GM21528 (cell line): ENCODE measurements around the gene ZNF777.
"Not testable (repeated sequence)": the region's sequence is repeated elsewhere in the genome, so short reads cannot be mapped to it uniquely, and the experiment has no call there.

Experiments used
- ATAC-seq: cut with Tn5 transposase; IDR thresholded peaks from one replicate; pipeline ENCODE4 v1.9.1; 2021; ENCODE audit warnings: mild to moderate bottlenecking, moderate library complexity; ENCODE audit not compliant: unreplicated experiment, low FRiP score

Gene ZNF777

DNA sequence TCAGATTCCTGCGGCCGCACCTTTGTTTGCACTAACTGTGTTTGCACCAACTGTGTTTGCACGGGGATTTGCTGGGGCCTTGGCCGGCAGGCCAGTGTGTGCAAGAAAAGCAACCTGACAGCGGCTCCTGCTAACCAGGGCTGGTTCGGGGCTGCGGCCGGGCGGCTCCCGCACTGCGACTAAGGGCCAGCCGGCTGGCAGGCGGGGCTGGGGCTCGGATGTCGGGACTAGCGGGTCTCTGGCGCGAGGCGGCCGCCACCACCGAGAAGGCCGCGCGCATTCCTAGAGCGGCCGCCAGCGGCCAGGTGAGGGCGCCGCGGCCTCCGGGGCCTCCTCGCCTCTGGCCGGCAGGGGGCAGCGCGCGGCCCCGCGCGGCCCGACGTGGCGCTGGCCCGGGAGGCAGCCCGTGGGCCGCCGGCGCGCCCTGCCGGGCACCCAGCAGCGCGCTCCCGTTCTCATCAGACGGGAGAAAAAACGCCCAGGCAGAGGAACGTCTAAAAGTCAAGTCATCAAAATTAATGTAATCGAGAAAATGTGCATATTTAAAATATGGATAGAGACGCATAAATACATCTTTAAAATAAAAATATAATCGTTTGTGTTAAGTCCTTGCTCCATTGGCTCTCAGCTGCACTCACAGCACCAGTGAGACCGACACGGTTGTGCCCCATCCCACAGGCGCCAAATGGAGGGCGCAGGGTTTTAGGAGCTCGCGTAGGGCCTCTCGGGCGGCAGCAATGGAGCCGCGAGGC is 38.5 kb downstream of the ZNF777 start:
- ATAC-seq: peak; percentile 96

DNA sequence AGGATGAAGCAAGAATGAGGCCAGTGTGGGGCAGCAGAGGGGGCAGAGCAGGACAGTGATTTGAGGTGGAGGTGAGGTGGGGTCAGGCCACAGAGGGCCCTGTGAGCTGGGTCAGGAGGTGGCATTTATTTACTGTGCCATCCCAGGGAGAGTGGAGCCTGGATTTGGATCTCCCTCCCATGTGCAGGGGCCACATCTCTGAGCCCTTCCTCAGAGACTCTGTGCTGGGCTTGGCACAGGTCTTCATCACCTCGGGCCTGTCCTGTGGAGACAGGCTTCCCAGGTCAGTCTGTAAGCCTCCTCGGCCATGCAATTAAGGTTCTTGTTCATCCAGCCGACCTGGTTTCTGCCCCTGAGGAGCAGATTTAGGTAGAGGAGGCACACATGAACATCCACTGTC is 40.9 kb downstream of the ZNF777 start:
- no peak for ATAC-seq

DNA sequence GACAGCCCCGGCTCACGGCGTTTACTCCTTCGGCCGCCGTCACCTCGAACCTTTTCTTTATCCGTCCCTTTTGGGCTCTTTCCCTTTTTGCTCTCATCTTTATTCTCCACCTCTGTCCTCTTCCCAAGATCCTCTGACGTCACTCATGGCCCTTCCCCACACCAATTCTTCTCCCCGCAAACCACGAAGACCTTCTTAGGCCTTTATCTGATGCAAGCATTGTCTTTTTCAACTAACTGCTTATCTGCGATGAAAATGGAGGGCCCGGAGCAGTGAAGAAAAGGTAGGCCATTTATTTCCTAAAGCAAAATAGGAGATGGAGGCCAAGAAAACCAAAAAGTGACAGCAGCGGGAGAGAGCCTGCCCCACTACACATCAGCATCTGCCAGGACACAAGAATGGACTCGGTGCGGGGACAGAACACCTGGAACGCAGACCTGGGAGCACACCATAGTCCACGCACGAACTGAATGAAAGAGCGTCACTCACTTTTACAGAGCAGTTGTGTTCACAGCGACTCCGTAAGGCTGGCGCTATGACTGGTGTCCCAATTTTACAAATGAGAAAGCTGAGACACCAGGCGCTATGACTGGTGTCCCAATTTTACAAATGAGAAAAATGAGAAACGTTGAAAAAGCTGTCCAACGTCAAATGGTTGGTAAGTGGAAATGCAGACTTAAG is 45.3 kb downstream of the ZNF777 start:
- no peak for ATAC-seq

DNA sequence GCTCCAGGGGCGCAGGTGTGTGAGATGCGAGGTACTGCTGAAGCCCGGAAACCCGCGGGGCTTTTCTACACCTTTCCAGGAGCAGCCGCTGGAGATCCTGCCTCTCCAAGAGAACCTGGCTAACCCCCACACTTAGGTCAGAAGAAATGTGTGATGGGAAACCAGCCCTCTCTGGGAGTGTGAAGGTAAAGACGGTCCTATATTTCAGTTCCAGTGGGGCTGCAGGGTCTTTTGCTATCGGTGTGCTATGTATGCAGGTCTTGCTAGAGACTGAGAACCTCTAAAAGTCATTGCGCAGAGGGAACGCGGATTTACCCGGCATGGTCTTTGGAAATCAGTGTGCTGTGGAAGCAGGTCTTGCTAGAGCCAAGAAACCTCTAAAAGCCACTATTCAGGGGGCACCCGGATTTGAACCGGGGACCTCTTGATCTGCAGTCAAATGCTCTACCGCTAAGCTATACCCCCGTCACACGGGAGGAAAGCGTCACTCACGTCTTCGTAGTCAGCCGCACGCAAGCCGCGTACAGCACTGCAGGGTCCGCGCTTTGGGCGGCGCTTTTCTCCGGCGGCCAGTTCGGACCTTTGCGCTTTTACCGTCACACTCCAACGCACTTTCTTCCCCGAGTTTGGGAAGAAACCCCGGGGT is 46.0 kb downstream of the ZNF777 start:
- no peak for ATAC-seq

DNA sequence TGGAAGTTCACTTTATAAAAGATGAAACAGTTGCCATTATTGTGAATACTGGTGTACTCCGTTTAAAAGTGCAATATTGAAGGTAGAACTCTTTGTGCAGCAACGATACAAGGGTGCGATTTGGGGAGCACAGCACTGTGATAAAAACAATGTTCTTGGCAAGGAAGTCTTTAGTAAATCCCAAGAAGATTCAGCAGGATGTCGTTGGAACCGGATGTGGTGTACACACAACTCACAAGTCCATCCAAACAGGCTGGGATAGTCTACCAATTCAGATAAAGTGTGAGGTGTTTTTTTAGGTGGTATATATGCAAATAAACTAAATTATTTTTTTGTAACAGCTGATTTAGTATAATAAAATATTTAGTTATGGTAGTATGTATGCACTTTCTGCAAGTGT is 46.7 kb downstream of the ZNF777 start:
- ATAC-seq: no peak

DNA sequence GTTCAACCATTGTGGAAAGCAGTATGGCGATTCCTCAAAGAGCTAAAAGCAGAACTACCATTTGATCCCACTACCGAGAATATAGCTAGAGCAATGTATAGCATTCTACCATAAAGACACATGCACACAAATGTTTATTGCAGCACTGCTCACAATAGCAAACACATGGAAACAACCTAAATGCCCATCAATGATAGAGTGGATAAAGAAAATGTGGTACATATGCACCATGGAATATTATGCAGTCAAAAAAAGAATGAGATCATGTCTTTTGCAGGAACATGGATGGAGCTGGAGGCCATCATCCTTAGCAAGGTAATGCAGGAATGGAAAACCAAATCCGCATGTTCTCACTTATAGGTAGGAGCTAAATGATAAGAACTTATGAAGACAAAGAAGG is 47.8 kb downstream of the ZNF777 start:
- ATAC-seq: not testable (repeated sequence)

DNA sequence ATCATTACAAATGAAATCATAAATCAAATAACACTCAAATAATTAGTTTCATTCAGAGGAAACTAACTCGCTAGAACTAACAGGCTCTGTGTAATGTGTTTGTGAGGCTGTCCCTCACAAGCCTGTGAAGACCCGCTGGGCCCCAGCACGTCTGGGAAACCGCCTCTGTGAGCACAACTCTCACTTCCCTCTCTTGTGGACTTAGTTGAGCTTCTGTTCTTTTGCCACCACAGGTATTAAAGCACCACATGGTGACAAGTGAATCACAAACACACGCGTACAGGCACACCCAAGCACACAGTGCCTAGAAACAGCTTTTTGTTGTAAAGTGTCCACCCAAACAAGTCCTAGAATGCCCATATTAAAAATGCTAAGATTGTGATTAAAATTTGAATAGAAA is 51.0 kb downstream of the ZNF777 start:
- no peak for ATAC-seq

DNA sequence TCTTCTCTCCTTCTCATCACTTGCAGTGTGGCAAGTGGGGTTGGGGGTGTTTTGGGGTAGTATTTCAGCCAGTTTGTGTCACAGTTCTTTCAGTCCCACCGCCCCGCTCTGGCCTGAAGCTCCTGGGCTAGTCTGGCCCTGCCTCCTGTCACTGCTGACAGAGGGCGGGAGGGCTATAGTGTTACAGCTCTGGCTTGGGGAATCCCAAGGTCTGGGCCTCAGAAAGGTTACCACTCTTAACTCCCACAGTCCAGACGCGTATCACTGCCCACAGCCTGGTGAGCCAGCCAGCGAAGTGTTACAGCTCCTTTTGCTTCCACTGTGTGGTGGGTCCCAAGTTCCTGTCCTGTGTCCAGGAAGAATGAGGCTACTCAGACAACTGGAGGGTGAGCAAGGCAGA is 56.0 kb downstream of the ZNF777 start:
- ATAC-seq: no peak

DNA sequence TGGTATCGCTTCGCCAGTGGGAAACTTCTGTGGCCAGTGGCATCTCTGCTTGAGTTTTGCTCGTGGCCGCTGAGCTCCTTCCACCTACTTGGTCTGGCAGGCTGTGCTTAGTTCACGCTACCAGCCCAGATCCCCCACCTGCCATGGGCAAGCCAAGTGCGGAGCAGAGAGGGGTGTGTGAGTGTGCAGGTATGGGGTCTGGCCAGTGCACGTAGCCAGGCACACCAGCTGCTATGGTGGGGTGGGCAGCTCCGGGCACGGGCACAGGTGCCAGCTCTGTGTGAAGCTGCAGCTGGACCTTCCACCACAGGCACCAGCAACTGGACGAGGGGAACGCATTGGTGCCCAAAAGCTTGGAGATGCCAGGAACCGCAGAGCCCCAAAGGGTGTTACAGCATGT is 56.5 kb downstream of the ZNF777 start:
- ATAC-seq: no peak

DNA sequence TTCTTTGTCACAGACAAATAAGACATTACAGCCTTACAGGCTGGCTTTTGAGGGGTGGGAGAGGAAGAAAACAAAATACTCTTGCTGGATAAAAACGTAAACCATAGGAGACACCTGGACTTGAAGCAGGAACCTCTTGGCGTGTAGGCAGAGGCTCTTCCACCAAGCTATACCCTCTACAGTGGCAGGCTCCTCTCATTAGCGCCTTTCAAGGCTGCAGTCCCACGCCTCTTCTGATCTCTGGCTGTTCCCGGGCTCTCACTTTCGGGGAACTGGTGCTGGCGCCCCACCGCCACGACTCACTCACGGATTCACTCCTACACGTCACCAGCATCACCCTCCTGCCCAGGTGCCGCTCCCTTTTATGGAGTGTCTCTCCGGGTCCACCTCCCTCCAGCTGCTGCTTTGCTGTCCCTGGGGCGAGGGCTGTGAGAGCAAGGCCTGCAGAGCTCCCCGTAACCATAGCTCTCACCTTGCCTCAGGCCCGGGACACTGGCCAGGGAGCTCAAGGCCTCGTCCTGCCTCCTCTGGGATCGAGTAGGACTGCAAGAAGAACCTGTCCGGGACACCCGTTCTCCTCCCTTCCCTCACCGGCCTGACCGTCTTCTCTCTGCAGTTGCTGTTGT is 62.6 kb downstream of the ZNF777 start:
- ATAC-seq: no peak

DNA sequence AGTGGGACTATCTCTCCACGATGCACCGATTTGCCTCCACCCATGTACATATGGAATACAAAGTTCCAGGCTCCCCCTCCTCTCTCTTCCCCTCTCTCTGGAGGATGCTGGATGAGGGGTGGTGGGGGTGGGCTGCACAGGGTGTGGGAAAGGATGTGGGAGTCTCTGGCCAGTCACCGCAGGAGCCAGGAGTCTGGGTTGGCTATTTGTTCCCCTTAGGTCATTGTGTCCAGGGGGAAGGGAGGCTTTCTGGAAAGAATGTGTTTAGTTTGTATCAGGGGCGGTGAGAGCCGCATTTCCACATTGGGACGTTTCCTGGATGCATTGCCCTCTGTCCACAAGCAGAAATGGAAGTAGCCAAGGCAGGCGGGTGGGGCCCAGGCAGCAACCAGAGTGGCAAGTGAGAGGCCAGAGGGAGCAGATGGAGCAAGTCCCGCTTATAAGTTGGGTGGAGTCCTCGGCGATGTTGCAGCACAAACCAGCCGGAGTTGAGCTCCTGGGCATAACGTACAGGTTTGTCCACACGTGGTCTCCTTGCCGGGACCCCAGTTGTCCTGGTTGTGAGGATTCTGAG is 63.3 kb downstream of the ZNF777 start:
- ATAC-seq: no peak

DNA sequence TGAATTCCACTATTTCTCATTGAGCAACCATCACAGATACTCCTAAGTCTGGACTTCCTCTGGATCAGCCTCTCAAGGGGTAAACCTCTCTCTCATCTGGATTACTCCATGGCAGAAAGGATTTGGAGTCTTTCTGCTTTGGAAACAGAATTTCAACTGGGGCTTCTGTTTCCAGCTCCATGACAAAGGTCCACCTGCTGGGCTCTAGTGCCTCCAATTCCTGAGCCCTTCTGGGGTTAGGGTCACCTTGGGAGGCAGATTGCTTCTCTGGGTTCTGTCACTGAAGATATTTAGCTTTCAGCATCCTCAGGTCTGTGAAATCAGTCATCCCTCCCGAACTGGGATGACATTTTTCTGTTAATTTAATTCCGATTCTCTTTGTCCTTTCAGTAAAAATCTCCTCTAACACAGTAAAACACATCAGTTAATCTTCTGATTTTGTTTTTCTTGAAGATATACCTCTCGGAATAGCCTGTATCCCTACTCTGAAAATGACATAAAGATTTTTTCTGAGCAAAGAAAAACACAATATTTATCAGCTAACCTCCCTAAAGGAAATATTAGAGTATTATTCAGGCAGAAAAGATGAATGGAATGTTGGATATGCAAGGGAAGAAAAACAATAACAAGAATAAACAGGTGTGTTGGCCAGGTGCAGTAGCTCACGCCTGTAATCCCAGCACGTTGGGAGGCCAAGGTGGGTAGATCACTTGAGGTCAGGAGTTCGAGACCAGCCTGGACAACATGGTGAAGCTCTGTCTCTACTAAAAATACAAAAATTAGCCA is 72.1 kb downstream of the ZNF777 start:
- ATAC-seq: not testable (repeated sequence)

DNA sequence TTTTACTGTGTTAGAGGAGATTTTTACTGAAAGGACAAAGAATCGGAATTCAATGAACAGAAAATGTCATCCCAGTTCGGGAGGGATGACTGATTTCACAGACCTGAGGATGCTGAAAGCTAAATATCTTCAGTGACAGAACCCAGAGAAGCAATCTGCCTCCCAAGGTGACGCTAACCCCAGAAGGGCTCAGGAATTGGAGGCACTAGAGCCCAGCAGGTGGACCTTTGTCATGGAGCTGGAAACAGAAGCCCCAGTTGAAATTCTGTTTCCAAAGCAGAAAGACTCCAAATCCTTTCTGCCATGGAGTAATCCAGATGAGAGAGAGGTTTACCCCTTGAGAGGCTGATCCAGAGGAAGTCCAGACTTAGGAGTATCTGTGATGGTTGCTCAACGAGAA is 74.3 kb downstream of the ZNF777 start:
- not testable (repeated sequence) for ATAC-seq

DNA sequence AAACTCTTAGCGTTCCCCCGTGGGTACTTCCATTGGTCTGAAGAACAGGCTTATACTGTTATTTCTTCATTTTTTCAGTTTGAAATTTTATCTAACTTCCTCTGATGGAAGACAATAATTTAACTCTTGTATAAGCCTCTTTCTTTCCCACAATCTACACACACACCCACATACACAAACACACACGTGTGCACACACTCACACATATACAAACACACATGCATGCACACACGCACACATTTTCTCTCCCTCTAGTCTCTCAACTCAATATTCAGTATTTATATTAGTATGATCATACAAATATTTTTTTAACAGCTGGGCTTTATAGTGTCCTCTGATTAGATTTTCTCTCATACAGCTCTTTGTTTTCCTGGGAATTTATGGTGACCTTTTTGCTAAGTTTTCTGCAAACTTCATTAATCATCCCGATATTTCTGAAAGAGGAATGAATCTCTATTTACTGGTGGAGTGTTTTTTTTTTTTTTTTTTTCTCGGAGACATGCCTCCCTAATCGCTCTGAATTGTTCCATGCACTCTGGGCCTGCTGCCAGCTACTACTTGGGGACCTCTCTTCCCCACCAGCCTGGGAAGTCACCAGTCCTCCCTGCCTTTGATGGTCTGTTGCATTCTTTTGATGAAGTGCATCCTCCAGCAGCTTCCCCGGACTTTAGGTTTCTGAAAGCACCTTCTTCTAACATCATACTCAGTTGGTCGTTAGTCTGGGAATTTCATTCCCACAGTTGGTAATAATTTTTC is 75.5 kb downstream of the ZNF777 start:
- no peak for ATAC-seq
